Right forelimb (tissue), 1 donor: Measurements from ENCODE around the gene TP53TG3F.
"Not testable (repeated sequence)": the region's sequence is repeated elsewhere in the genome, so short reads cannot be mapped to it uniquely, and the experiment has no call there.

Experiments used
- DNase-seq: peaks from one replicate; pipeline ENCODE4 v3.0.0-alpha.2; 2018

TP53TG3F gene, protein sequence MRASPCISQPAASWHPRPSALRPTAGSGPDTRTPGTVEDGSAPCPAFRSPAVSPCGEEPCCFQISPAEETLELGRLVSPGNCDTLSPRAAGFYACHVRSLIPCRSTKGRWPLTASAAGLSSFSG

GRCh38 chr16:33459312-33459711 lies at the start of gene TP53TG3F:
TSS of gene TP53TG3F (plus strand) at chr16:33459612. CDS start at chr16:33459680, 68 bp downstream.
- not testable (repeated sequence) for DNase-seq

DNA sequence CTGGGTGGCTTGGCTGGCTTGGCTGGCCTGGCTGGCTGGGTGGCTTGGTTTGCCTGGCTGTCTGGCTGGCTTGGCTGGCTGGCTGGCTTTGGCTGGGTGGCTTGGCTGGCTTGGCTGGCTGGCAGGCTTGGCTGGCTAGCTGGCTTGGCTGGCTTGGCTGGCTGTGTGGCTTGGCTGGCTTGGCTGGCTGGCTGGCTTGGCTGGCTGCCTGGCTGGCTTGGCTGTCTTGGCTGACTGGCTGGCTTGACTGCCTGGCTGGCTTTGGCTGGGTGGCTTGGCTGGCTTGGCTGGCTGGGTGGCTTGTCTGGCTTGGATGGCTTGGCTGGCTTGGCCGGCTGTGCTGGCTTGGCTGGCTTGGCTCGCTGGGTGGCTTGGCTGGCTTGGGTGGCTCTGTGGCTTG lies 32.2 kb downstream of the TP53TG3F start:
- DNase-seq = not testable (repeated sequence)

DNA sequence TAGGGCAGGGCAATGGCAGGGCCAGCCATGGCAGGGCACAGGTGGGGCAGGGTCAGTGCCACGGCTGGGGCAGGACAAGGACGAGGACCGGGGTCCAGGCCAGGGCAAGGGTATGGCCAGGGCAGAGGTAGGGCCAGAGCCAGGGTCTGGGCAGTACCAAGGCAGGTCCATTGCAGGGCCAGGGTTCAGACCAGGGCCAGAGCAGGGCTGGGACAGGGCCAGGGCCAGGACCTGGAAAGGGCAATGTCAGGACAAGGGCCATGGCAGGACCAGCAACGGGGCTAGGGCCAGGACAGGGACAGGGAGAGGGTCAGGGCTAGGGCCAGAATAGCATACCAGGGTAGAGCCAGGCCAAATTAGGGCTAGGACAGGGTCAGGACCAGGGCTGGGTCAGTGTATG lies 47.8 kb downstream of the TP53TG3F start:
- DNase-seq = not testable (repeated sequence)

GRCh38 chr16:33509070-33509469 lies 49.7 kb downstream of the TP53TG3F start:
- DNase-seq = not testable (repeated sequence)

DNA sequence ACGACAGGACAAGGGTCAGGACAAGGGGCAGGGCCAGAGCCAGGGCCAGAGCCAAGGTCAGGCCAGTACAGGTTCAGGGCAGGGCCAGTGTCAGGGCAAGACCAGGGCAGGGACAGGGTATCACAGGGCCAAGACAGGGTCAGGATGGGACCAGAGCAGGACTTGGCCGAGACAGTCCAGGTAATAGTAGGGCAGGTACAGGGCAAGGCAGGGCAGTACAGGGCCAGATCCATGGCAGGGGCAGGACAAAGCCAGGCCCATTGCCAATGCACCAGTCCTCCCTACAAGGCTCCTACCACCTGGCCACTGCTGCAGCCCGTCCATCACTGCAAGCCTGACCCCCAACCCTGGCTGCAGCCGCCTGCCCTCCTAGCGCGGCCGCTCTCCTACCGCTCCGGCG lies 50.5 kb downstream of the TP53TG3F start:
- DNase-seq = not testable (repeated sequence)
